Transverse colon (tissue), 4 donors: ENCODE data around the gene USP30. TPM values are rescaled to one million over a fixed set of nuclear protein-coding genes. Genes with fewer than 3 reads are reported as not detected.

ENCODE experiments used
- DNase-seq: peaks from one replicate; pipeline ENCODE4 v3.0.0-alpha.2; 2019
- H3K27ac ChIP-seq, 4 donors: fragments of 200-600 bp; sonication (generic); 2 replicates each; pipeline ENCODE4 v1.5.1; 2016 to 2018; ENCODE audit warnings: inconsistent platforms in 4 of 4
- H3K27me3 ChIP-seq: fragments of 200-600 bp; sonication (generic); 2 replicates; pipeline ENCODE4 v1.5.1; 2017; ENCODE audit warnings: inconsistent platforms
- H3K36me3 ChIP-seq, 4 donors: fragments of 200-600 bp; sonication (generic); 2 replicates each; pipeline ENCODE4 v1.5.1; 2017 to 2019; ENCODE audit warnings: inconsistent platforms in 4 of 4
- H3K4me1 ChIP-seq, 4 donors: fragments of 200-600 bp; sonication (generic); 2 replicates each; pipeline ENCODE4 v1.5.1; 2017 to 2020; ENCODE audit warnings: inconsistent platforms in 4 of 4
- H3K4me3 ChIP-seq, 4 donors: fragments of 200-600 bp; sonication (generic); 1 replicate in 1 of 4; 2 replicates in 3 of 4; pipeline versions ENCODE4 v1.5.1 to v1.6.1; 2017 to 2019; ENCODE audit warnings: inconsistent platforms in 4 of 4
- H3K9me3 ChIP-seq, 2 donors: fragments of 200-600 bp; sonication (generic); 2 replicates each; pipeline ENCODE4 v1.5.1; 2017 to 2019; ENCODE audit warnings: inconsistent platforms in 2 of 2
- CTCF ChIP-seq, 5 experiments: fragments of 200-600 bp in 3 of 5; fragments of 450-650 bp in 2 of 5; sonication (generic) in 3 of 5; IDR thresholded peaks; 1 replicate in 2 of 5; 2 replicates in 3 of 5; pipeline ENCODE4 v1.5.1; 2016 to 2017; ENCODE audit warnings: antibody characterized with exemption in 5 of 5, inconsistent platforms in 3 of 5, mild to moderate bottlenecking in 2 of 5, moderate library complexity in 1 of 5
- EP300 ChIP-seq: sonication (generic); formaldehyde crosslinking; IDR thresholded peaks from one replicate; pipeline ENCODE4 v1.6.1; 2017; ENCODE audit warnings: antibody characterized with exemption, low read depth
- POLR2A ChIP-seq: fragments of 450-650 bp; IDR thresholded peaks from one replicate; pipeline ENCODE4 v1.6.1; 2016; ENCODE audit warnings: antibody characterized with exemption, mild to moderate bottlenecking, moderate library complexity
- POLR2AphosphoS5 ChIP-seq, 3 donors: sonication (generic); formaldehyde crosslinking; IDR thresholded peaks; one replicate each; pipeline ENCODE4 v1.6.1; 2016; ENCODE audit warnings: antibody characterized with exemption in 3 of 3
- WGBS, 2 donors: methylation state at CpG; one replicate each; pipeline ENCODE4 v1.1.5; 2018; ENCODE audit warnings: low coverage in 1 of 2; 5-methylcytosine and 5-hydroxymethylcytosine counted together
- in situ Hi-C, 4 donors: fragments of 200-750 bp; cut with MboI; loops; one replicate each; pipeline versions ENCODE4 v1.15.0 to v1.15.1; 2017; ENCODE audit warnings: low sequenced_read_pairs in 3 of 4, low pct_ligation_motif_present in 1 of 4, low pct_unique_long_range_greater_than_20kb in 1 of 4
- intact Hi-C: fragments of 100-400 bp; cut with DNase I; formaldehyde crosslinking; loops from one replicate; pipeline ENCODE4 v1.15.1; 2023; ENCODE audit warnings: low total_unique reads
- total RNA-seq, 4 donors: library from RNA; depleted of rRNA; stranded (reverse); fragments of >200 nt; gene quantifications; one replicate each; pipeline ENCODE4 v1.1.0, GENCODE V29; 2016

The USP30 gene
- total RNA-seq, 4 donors from 2014 or later: 6.8 to 38.9 (median 24.9) TPM

- Histone ChIP-seq H3K4me3 (no peak overlapping the region), H3K9me3 (no peaks in the 10 kb centered on the region), H3K27me3 (no peaks in the 10 kb centered on the region), H3K4me1 (peaks cover 11 to 28% (median 15%) of the 10 kb centered on the region in 4 donors), H3K36me3 (peaks cover 0 to 23% (median 6%) of the 10 kb centered on the region in 4 donors), H3K27ac (peak overlapping the region; percentile 90 to 96 (median 92))
- no peak for DNase-seq
- in situ Hi-C loops (no loop called here), intact Hi-C loops (no loop called here)
- TF ChIP-seq POLR2AphosphoS5 (IDR thresholded peaks at IDR 0.05) (no peak), POLR2A (no peak), CTCF (IDR thresholded peaks at IDR 0.05) (no peak), EP300 (no peak)
Measured at GRCh38 chr12:109054520-109054919, 2.1 kb downstream of the USP30 start.

- Histone ChIP-seq H3K4me1 (peaks cover 11 to 24% (median 13%) of the 10 kb centered on the region in 4 donors), H3K27ac (no peak overlapping the region), H3K36me3 (peaks cover 0 to 26% (median 8%) of the 10 kb centered on the region in 4 donors), H3K27me3 (no peaks in the 10 kb centered on the region), H3K9me3 (no peaks in the 10 kb centered on the region), H3K4me3 (no peak overlapping the region)
- TF ChIP-seq EP300 (no peak), POLR2AphosphoS5 (IDR thresholded peaks at IDR 0.05) (no peak), POLR2A (no peak), CTCF (IDR thresholded peaks at IDR 0.05) (no peak)
- 86% methylated on average over 3 of the region's 3 CpGs for WGBS, 2 donors
- no peak for DNase-seq
- in situ Hi-C loops: no loop called here
- intact Hi-C loops: no loop called here
Measured at GRCh38 chr12:109056891-109057290, 4.5 kb downstream of the USP30 start.

GRCh38 chr12:109057376-109057775 is 5.0 kb downstream of the USP30 start:
- H3K36me3 ChIP-seq: peaks cover 0 to 26% (median 8%) of the 10 kb centered on the region in 4 donors
- in situ Hi-C loops: no loop called here

GRCh38 chr12:109058773-109059172 is 6.4 kb downstream of the USP30 start:
- no peak for DNase-seq
- 91 to 100% methylated on average over 3 to 6 of the region's 6 CpGs for WGBS, 2 donors
- Histone ChIP-seq H3K4me1 (peaks cover under 1 to 13% (median 7%) of the 10 kb centered on the region in 4 donors), H3K4me3 (no peak overlapping the region), H3K9me3 (no peaks in the 10 kb centered on the region), H3K27me3 (no peaks in the 10 kb centered on the region), H3K27ac (no peak overlapping the region), H3K36me3 (peaks cover 0 to 34% (median 8%) of the 10 kb centered on the region in 4 donors)
- TF ChIP-seq EP300 (no peak), CTCF (IDR thresholded peaks at IDR 0.05) (no peak), POLR2AphosphoS5 (IDR thresholded peaks at IDR 0.05) (no peak), POLR2A (no peak)
- in situ Hi-C loops (no loop called here), intact Hi-C loops (no loop called here)

More at GRCh38 chr12:109057376-109057775, 5.0 kb downstream of the USP30 start:
- TF ChIP-seq EP300 (no peak), CTCF (IDR thresholded peaks at IDR 0.05) (no peak), POLR2A (no peak), POLR2AphosphoS5 (IDR thresholded peaks at IDR 0.05) (no peak)
- no peaks in the 10 kb centered on the region for H3K9me3 ChIP-seq
- no peak overlapping the region for H3K27ac ChIP-seq
- H3K4me1 ChIP-seq: peaks cover 8 to 20% (median 12%) of the 10 kb centered on the region in 4 donors
- intact Hi-C loops: no loop called here
- H3K27me3 ChIP-seq: no peaks in the 10 kb centered on the region
- DNase-seq: no peak
- no peak overlapping the region for H3K4me3 ChIP-seq
- WGBS, 2 donors: 95 to 100% methylated on average over 1 of the region's 1 CpG
